ENCODE results near the gene CD27. TPM values are rescaled to one million over a fixed set of nuclear protein-coding genes. Genes with fewer than 3 reads are reported as not detected.
A peak's percentile ranks its signal among the peaks of the same experiment; 100 is the strongest.

Gene CD27
- total RNA-seq, 1 experiment from 2014 or later: 0.28 TPM

GRCh38 chr12:6493497-6494257, 48.9 kb downstream of the CD27 start, which contains the start of gene NCAPD2 (continued):
- TF ChIP-seq NR1H2 (CRISPR knock-in tag; IDR thresholded peaks at IDR 0.05) (no peak), CBFB (CRISPR knock-in tag; IDR thresholded peaks at IDR 0.05; ENCODE audit: low read depth) (no peak), ZNF512 (CRISPR knock-in tag; IDR thresholded peaks at IDR 0.05; ENCODE audit: borderline replicate concordance) (no peak), SP1 (CRISPR knock-in tag; conservative IDR thresholded peaks at IDR 0.05) (peak; percentile 83), MYBL2 (CRISPR knock-in tag; IDR thresholded peaks at IDR 0.05) (peak; percentile 100), ELF4 (CRISPR knock-in tag; IDR thresholded peaks at IDR 0.05; ENCODE audit: low read depth) (0 out of 2 replicates have a peak, but pooled peaks have one; percentile 36), ZNF425 (CRISPR knock-in tag; conservative IDR thresholded peaks at IDR 0.05) (no peak), IRF1 (CRISPR knock-in tag; IDR thresholded peaks at IDR 0.05) (no peak), RORB (CRISPR knock-in tag; IDR thresholded peaks at IDR 0.05) (no peak), NFYB (CRISPR knock-in tag; conservative IDR thresholded peaks at IDR 0.05; ENCODE audit: low read depth) (peak; percentile 76), ZNF532 (CRISPR knock-in tag; IDR thresholded peaks at IDR 0.05; ENCODE audit: borderline replicate concordance) (no peak), HMGXB4 (CRISPR knock-in tag; IDR thresholded peaks at IDR 0.05) (peak; percentile 47; the same call in 1 of the 2 replicates), ARID4B (CRISPR knock-in tag; IDR thresholded peaks at IDR 0.05; ENCODE audit: borderline replicate concordance) (peak; percentile 23; the same call in 1 of the 2 replicates), CREB1 (CRISPR knock-in tag; IDR thresholded peaks at IDR 0.05) (no peak), TEAD1 (CRISPR knock-in tag; IDR thresholded peaks at IDR 0.05) (peak; percentile 5; the same call in 1 of the 2 replicates), NFE2L1 (CRISPR knock-in tag; IDR thresholded peaks at IDR 0.05) (no peak), FOXK1 (CRISPR knock-in tag; IDR thresholded peaks at IDR 0.05) (no peak; the same call in 1 of the 2 replicates)
